ENCODE data around the gene ROR1.

The ROR1 gene

DNA sequence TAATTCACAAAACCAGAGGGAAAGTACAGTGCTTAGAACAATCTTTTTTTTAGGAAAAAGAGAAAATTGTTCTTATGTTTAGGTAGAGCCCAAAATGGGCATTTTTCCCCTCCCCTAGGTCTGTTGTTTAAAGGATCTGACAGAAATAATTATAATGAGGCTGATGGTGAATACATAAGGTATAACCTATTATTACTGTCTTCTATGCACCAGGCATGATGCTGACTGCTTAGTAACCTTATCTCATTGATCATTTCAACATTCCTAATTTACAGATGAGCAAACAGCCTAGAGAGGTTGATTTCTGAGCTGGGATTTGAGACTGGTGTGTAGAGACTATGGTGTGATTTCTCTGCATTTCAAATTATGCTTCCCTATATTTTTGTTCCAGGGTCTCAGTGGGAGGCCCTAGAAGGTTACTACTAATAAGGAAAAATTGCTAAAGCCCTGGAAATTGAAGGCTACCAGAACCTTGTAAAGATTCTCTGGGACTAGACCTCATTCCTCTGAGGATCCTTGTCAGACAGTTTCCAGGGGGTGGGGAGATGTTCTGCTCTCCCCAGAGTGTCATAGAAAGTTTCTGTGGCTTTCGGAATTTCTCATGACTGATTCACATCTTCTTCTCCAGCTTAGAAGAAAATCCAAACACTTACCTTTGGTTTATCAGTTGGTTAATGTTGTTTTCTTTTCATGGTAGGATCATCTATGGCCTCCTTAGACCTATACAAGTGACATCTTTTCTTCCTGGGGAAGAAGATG, 44.9 kb downstream of the ROR1 start:
- Histone ChIP-seq H3K27me3 (ENCODE audit: insufficient read depth, poor library complexity, severe bottlenecking) (no peaks in the 10 kb centered on the region), H3K27ac (ENCODE audit: poor library complexity, severe bottlenecking) (no peak overlapping the region), H3K4me3 (ENCODE audit: severe bottlenecking) (no peak overlapping the region), H3K9me3 (ENCODE audit: severe bottlenecking) (no peaks in the 10 kb centered on the region), H3K4me1 (ENCODE audit: insufficient read depth, poor library complexity, severe bottlenecking) (peaks cover 3% of the 10 kb centered on the region), H3K36me3 (ENCODE audit: low read depth) (no peaks in the 10 kb centered on the region)
- ATAC-seq (ENCODE audit: low read depth) (no peak), DNase-seq (ENCODE audit: low spot score) (no peak)
- TF ChIP-seq, protein P1, sequence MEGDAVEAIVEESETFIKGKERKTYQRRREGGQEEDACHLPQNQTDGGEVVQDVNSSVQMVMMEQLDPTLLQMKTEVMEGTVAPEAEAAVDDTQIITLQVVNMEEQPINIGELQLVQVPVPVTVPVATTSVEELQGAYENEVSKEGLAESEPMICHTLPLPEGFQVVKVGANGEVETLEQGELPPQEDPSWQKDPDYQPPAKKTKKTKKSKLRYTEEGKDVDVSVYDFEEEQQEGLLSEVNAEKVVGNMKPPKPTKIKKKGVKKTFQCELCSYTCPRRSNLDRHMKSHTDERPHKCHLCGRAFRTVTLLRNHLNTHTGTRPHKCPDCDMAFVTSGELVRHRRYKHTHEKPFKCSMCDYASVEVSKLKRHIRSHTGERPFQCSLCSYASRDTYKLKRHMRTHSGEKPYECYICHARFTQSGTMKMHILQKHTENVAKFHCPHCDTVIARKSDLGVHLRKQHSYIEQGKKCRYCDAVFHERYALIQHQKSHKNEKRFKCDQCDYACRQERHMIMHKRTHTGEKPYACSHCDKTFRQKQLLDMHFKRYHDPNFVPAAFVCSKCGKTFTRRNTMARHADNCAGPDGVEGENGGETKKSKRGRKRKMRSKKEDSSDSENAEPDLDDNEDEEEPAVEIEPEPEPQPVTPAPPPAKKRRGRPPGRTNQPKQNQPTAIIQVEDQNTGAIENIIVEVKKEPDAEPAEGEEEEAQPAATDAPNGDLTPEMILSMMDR (IDR thresholded peaks at IDR 0.05; ENCODE audit: poor library complexity, severe bottlenecking), result no peak

DNA sequence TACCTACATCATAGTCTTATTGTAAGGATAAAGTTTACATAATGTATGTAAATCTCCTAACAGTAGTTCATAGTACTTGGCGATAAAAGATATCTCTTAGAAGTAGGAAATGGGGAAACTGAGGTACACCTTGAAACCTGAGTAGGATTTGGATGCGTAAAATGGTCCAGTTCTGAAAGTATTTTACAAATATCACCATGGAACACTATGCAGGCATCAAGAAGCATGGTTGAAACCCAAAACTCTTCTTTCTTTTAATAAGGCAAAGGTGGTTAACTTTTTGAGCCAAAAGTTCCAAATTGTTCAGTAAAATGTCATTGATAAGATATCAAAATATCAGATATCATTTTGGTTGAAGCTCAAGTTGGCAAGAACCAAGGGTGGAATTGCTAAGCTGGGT, 46.0 kb downstream of the ROR1 start:
- DNase-seq (ENCODE audit: low spot score) (no peak), ATAC-seq (ENCODE audit: low read depth) (no peak)
- H3K9me3 ChIP-seq (ENCODE audit: severe bottlenecking), result no peaks in the 10 kb centered on the region
- no peak overlapping the region for H3K4me3 ChIP-seq (ENCODE audit: severe bottlenecking)
- no peak overlapping the region for H3K27ac ChIP-seq (ENCODE audit: poor library complexity, severe bottlenecking)
- H3K36me3 ChIP-seq (ENCODE audit: low read depth), result no peaks in the 10 kb centered on the region
- TF ChIP-seq, protein P1 (IDR thresholded peaks at IDR 0.05; ENCODE audit: poor library complexity, severe bottlenecking), result no peak
- peaks cover 3% of the 10 kb centered on the region for H3K4me1 ChIP-seq (ENCODE audit: insufficient read depth, poor library complexity, severe bottlenecking)
- no peaks in the 10 kb centered on the region for H3K27me3 ChIP-seq (ENCODE audit: insufficient read depth, poor library complexity, severe bottlenecking)

DNA sequence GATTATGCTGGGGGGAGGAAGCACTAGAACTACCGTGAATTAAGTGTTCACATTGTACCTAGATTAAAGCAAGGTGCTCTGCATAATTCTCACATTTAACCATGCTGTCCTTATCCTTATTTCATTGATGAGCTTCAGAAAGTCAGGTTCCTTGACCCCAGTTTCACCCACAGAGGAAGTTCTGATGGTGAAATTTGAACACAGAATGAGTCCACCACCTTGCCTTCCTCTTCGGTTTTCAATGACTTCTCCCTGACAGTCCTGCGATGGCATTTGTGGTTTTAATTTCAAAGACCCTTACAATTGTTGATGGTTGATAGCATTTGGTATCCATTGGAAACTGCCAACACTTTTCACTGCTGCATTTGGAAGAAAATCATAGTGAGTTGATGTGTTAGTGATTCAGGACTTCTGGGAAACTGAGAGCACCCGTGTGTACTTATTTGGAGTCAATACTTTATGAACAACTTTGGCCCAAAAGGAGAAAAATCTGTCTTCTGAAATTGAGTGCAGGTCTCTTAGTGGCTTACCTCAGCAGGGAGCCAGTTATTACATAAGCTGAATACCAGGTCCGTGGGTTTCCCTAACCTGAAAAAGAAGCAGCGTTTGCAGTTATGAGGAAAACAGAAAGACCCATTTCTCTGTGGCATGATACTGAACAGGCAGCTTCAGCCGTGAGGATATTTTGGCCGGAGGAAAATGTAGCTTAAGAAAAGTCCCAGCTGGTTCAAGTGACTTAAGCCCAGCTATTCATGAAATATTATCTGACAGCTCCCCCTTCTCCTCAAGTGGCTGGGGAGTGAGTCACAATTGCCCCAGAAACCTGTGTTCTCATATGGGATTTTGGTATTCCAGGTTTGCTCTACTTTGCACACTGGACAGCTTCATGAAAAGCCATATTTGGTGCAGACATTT, 47.5 kb downstream of the ROR1 start:
- TF ChIP-seq, protein P1 (IDR thresholded peaks at IDR 0.05; ENCODE audit: poor library complexity, severe bottlenecking), result no peak
- ATAC-seq (ENCODE audit: low read depth), result peak; percentile 61; the same call in 2 of the 3 replicates

DNA sequence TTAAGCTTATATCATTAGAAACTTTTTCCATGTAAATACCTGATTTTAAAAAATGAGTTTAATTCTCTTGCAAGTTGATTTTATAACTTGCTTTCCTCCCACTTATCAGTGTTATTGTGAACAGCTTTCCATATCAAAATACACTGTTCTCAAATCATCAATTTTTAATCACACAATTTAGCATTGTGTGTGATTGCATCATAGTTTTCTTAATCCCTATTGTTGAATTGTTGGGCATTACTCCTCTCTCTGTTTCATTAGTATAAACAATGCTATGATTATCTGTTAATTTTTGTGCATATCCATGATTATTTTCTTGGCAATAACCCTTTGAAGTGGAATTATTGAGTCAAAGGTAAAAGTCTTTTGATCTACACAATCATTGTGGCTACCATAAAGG, 48.7 kb downstream of the ROR1 start:
- no peaks in the 10 kb centered on the region for H3K9me3 ChIP-seq (ENCODE audit: severe bottlenecking)
- ATAC-seq (ENCODE audit: low read depth) (no peak), DNase-seq (ENCODE audit: low spot score) (no peak)
- no peaks in the 10 kb centered on the region for H3K4me1 ChIP-seq (ENCODE audit: insufficient read depth, poor library complexity, severe bottlenecking)
- TF ChIP-seq, protein P1 (IDR thresholded peaks at IDR 0.05; ENCODE audit: poor library complexity, severe bottlenecking), result no peak
- no peaks in the 10 kb centered on the region for H3K36me3 ChIP-seq (ENCODE audit: low read depth)
- H3K4me3 ChIP-seq (ENCODE audit: severe bottlenecking), result no peak overlapping the region
- H3K27ac ChIP-seq (ENCODE audit: poor library complexity, severe bottlenecking), result no peak overlapping the region
- H3K27me3 ChIP-seq (ENCODE audit: insufficient read depth, poor library complexity, severe bottlenecking), result no peaks in the 10 kb centered on the region

More for the DNA sequence above, 47.5 kb downstream of the ROR1 start:
- Histone ChIP-seq H3K4me1 (ENCODE audit: insufficient read depth, poor library complexity, severe bottlenecking) (peaks cover 3% of the 10 kb centered on the region), H3K27me3 (ENCODE audit: insufficient read depth, poor library complexity, severe bottlenecking) (no peaks in the 10 kb centered on the region), H3K9me3 (ENCODE audit: severe bottlenecking) (no peaks in the 10 kb centered on the region), H3K36me3 (ENCODE audit: low read depth) (no peaks in the 10 kb centered on the region), H3K27ac (ENCODE audit: poor library complexity, severe bottlenecking) (no peak overlapping the region), H3K4me3 (ENCODE audit: severe bottlenecking) (no peak overlapping the region)
- no peak for DNase-seq (ENCODE audit: low spot score)

Measured in RWPE2 (cell line).